ENCODE results near the gene MSH6. TPM values are rescaled to one million over a fixed set of nuclear protein-coding genes. Genes with fewer than 3 reads are reported as not detected.

Gene MSH6
- total and polyA plus RNA-seq, 2 experiments from 2014 or later = 109 to 311 TPM

DNA sequence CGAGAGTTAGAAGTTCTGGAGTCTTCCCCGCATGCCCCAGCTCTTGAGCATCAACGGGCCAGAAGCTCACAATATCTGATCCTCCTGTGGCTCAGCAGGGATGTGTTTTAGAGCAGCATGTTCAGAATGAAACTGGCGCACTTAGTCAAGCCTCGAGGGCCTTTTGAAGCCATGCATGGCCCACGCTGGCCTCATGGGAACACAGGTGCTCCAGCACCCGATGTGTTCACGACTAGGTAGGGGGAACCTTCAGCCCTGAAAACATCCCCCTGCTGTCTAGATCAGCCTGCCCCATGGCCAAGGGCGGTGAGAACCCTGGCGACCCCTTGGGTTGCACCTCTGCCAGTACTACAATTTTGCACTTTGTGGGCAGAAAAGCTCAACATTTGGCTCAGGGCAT is 32.8 kb downstream of the MSH6 start (continued):
- TF ChIP-seq, protein P1, sequence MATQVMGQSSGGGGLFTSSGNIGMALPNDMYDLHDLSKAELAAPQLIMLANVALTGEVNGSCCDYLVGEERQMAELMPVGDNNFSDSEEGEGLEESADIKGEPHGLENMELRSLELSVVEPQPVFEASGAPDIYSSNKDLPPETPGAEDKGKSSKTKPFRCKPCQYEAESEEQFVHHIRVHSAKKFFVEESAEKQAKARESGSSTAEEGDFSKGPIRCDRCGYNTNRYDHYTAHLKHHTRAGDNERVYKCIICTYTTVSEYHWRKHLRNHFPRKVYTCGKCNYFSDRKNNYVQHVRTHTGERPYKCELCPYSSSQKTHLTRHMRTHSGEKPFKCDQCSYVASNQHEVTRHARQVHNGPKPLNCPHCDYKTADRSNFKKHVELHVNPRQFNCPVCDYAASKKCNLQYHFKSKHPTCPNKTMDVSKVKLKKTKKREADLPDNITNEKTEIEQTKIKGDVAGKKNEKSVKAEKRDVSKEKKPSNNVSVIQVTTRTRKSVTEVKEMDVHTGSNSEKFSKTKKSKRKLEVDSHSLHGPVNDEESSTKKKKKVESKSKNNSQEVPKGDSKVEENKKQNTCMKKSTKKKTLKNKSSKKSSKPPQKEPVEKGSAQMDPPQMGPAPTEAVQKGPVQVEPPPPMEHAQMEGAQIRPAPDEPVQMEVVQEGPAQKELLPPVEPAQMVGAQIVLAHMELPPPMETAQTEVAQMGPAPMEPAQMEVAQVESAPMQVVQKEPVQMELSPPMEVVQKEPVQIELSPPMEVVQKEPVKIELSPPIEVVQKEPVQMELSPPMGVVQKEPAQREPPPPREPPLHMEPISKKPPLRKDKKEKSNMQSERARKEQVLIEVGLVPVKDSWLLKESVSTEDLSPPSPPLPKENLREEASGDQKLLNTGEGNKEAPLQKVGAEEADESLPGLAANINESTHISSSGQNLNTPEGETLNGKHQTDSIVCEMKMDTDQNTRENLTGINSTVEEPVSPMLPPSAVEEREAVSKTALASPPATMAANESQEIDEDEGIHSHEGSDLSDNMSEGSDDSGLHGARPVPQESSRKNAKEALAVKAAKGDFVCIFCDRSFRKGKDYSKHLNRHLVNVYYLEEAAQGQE (IDR thresholded peaks at IDR 0.05; ENCODE audit: unreplicated experiment) = no peak

GRCh38 chr2:47818777-47819176 is 35.8 kb downstream of the MSH6 start:
- H3K36me3 Mint-ChIP-seq (ENCODE audit: low read depth) = peaks cover 83% of the 10 kb centered on the region
- Histone ChIP-seq H3F3A (replicated peaks; ENCODE audit: low read depth) (no peaks in the 10 kb centered on the region), H3K27ac (ENCODE audit: low read depth) (no peak overlapping the region), H3K4me2 (no peak overlapping the region), H4K20me1 (replicated peaks; ENCODE audit: insufficient read depth) (no peaks in the 10 kb centered on the region; the same call in 1 of the 2 replicates), H3K4me3 (no peak overlapping the region), H2AFZ (no peak overlapping the region), H3K27me3 (ENCODE audit: insufficient read depth) (no peaks in the 10 kb centered on the region), H3K36me3 (ENCODE audit: insufficient read depth) (peaks cover 24% of the 10 kb centered on the region; the same call in 1 of the 2 replicates), H3K4me1 (ENCODE audit: insufficient read depth) (no peaks in the 10 kb centered on the region), H3K79me2 (replicated peaks; ENCODE audit: insufficient read depth) (no peaks in the 10 kb centered on the region), H3K9me2 (ENCODE audit: insufficient read depth) (no peaks in the 10 kb centered on the region)
- ATAC-seq (no peak), DNase-seq (ENCODE audit: low spot score) (no peak)
- H3K4me1 Mint-ChIP-seq = no peaks in the 10 kb centered on the region
- no peak for TF ChIP-seq EZH2 (IDR thresholded peaks at IDR 0.05; ENCODE audit: low read depth, unreplicated experiment)
- TF ChIP-seq, protein P2, sequence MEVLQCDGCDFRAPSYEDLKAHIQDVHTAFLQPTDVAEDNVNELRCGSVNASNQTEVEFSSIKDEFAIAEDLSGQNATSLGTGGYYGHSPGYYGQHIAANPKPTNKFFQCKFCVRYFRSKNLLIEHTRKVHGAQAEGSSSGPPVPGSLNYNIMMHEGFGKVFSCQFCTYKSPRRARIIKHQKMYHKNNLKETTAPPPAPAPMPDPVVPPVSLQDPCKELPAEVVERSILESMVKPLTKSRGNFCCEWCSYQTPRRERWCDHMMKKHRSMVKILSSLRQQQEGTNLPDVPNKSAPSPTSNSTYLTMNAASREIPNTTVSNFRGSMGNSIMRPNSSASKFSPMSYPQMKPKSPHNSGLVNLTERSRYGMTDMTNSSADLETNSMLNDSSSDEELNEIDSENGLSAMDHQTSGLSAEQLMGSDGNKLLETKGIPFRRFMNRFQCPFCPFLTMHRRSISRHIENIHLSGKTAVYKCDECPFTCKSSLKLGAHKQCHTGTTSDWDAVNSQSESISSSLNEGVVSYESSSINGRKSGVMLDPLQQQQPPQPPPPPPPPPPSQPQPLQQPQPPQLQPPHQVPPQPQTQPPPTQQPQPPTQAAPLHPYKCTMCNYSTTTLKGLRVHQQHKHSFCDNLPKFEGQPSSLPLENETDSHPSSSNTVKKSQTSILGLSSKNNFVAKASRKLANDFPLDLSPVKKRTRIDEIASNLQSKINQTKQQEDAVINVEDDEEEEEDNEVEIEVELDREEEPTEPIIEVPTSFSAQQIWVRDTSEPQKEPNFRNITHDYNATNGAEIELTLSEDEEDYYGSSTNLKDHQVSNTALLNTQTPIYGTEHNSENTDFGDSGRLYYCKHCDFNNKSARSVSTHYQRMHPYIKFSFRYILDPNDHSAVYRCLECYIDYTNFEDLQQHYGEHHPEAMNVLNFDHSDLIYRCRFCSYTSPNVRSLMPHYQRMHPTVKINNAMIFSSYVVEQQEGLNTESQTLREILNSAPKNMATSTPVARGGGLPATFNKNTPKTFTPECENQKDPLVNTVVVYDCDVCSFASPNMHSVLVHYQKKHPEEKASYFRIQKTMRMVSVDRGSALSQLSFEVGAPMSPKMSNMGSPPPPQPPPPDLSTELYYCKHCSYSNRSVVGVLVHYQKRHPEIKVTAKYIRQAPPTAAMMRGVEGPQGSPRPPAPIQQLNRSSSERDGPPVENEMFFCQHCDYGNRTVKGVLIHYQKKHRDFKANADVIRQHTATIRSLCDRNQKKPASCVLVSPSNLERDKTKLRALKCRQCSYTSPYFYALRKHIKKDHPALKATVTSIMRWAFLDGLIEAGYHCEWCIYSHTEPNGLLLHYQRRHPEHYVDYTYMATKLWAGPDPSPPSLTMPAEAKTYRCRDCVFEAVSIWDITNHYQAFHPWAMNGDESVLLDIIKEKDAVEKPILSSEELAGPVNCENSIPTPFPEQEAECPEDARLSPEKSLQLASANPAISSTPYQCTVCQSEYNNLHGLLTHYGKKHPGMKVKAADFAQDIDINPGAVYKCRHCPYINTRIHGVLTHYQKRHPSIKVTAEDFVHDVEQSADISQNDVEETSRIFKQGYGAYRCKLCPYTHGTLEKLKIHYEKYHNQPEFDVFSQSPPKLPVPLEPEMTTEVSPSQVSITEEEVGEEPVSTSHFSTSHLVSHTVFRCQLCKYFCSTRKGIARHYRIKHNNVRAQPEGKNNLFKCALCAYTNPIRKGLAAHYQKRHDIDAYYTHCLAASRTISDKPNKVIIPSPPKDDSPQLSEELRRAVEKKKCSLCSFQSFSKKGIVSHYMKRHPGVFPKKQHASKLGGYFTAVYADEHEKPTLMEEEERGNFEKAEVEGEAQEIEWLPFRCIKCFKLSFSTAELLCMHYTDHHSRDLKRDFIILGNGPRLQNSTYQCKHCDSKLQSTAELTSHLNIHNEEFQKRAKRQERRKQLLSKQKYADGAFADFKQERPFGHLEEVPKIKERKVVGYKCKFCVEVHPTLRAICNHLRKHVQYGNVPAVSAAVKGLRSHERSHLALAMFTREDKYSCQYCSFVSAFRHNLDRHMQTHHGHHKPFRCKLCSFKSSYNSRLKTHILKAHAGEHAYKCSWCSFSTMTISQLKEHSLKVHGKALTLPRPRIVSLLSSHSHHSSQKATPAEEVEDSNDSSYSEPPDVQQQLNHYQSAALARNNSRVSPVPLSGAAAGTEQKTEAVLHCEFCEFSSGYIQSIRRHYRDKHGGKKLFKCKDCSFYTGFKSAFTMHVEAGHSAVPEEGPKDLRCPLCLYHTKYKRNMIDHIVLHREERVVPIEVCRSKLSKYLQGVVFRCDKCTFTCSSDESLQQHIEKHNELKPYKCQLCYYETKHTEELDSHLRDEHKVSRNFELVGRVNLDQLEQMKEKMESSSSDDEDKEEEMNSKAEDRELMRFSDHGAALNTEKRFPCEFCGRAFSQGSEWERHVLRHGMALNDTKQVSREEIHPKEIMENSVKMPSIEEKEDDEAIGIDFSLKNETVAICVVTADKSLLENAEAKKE (CRISPR knock-in tag; IDR thresholded peaks at IDR 0.05) = no peak
- no peak for TF ChIP-seq NANOG (IDR thresholded peaks at IDR 0.05; ENCODE audit: borderline replicate concordance)
- H3K4me3 Mint-ChIP-seq = no peak overlapping the region
- no peaks in the 10 kb centered on the region for H3K9me3 Mint-ChIP-seq
- peaks cover 9% of the 10 kb centered on the region for H3K27me3 Mint-ChIP-seq (ENCODE audit: insufficient read depth, low read depth, poor library complexity)
- no peak overlapping the region for H3K27ac Mint-ChIP-seq

Measured in GM23338 (cell line).